Measurements from ENCODE around the gene CDH8.

The CDH8 gene

DNA sequence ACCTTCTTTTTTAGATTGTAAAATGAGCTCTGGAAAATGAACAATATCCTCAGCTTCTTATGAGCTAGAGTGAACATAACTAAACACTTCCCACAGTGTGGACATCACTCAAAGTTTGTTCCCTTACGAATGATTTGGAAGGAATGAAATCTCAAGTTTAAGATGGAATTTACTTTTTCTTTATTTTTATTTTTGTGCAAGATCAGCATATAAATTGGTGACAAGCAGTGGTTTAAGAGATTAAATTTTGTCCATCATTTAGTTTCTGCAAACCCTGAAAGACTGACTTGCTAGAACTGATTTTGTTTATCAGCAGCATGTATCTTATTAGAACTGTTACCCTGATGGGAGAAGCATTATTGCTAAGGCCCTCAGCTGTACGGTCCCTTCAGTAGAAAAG, 420.1 kb downstream of the CDH8 start:
- DNase-seq (ENCODE audit: low spot score) = no peak

DNA sequence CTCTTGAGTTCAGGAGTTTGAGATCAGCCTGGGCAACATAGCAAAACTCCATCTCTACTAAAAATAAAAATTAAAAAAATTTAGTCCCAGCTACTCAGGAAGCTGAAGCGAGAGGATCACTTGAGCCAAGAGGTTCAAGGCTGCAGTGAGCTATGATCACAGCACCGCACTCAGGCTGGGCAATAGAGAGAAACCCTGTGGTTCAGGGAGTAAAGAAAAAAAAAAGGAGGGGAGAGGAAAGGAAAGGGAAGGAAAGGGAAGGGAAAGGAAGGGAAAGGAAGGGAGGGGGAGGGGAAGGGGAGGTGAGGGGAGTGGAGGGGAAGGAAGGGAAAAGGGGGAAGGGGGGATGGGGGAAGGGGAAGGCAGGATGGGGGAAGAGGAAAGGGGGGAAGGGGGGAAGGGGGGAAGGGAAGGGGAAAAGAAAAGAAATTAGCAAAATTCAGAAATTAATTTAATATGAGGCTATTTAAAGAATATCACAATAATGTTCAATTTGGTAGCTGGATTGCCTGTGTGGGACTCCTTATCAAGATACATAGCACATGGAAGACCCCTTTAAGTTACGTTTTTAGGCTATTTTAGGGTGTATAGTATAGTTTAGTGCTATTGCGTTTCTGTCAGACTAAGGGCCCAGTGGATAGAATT, 424.3 kb downstream of the CDH8 start:
- DNase-seq (ENCODE audit: low spot score) = no peak

DNA sequence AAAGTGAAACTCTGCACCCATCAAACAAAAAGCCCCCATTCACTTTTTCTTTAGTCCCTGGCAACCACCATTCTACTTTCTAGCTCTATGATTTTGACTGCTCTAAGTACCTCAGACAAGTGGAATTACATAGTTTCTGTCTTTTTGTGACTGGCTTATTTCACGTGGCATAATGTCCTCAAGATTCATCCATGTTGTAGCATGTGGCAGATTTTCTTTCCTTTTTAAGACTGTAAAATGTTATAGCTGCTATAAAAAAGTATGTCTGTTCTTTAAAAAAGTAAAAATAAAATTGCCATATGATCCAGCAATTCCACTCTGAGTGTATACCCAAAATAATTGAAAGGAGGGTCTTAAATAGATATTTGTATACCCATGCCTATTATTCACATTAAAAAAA, 429.7 kb downstream of the CDH8 start:
- DNase-seq (ENCODE audit: low spot score) = no peak

Measured in SW480 (cell line).